HepG2 (cell line): Measurements from ENCODE around the gene LIPC. TPM values are rescaled to one million over a fixed set of nuclear protein-coding genes. Genes with fewer than 3 reads are reported as not detected.

Experiments
- ATAC-seq: fragments of 200-7000 bp; cut with Tn5 transposase; 3 replicates; pipeline ENCODE4 v1.9.1; 2020; ENCODE audit warnings: mild to moderate bottlenecking, moderate library complexity
- BruUV-seq: library from RNA; stranded (reverse); fragments of 400-500 nt; replicated peaks from 2 replicates; lab custom pipeline; 2021; lab: Mats Ljungman, UMichigan
- CTCF ChIA-PET: fragments of 300-600 bp; formaldehyde crosslinking; extraction: SDS; loops from one replicate; lab custom pipeline; 2021; ENCODE audit warnings: low total read pairs, inconsistent platforms, low intra/inter-chr PET ratio; lab: Yijun Ruan, JAX
- POLR2A ChIA-PET: fragments of 350-600 bp; sonication (Branson Sonifier 250); formaldehyde crosslinking; loops from one replicate; lab custom pipeline; 2020; ENCODE audit warnings: antibody characterized with exemption, inconsistent platforms; lab: Yijun Ruan, JAX
- DNase-seq: peaks from one replicate; pipeline ENCODE4 v3.0.0-alpha.2; 2015; ENCODE audit warnings: low spot score
- FAIRE-seq: peaks from 3 replicates; lab custom pipeline; 2011; peaks lifted over from hg19 to GRCh38; lab: Jason Lieb, UNC
- H2AFZ ChIP-seq: one replicate; pipeline ENCODE4 v1.6.1; 2011; ENCODE audit warnings: low read length, inconsistent platforms
- H3K27ac ChIP-seq: fragments of 300-600 bp; 3 replicates; pipeline ENCODE4 v1.8.0; 2011; ENCODE audit warnings: mixed run types, mild to moderate bottlenecking, mixed read lengths, low read length, inconsistent platforms; ENCODE audit not compliant: insufficient read depth; ENCODE audit errors: extremely low read length
- H3K27me3 ChIP-seq, 2 experiments: fragments of 200-600 bp in 1 of 2; 2 replicates in 1 of 2; 3 replicates in 1 of 2; pipeline versions ENCODE4 v1.6.0 to v1.8.0; 2011; ENCODE audit warnings: low read length in 2 of 2, mild to moderate bottlenecking in 2 of 2, moderate library complexity in 2 of 2, inconsistent platforms in 1 of 2; ENCODE audit not compliant: insufficient read depth in 2 of 2, control insufficient read depth in 1 of 2
- H3K36me3 ChIP-seq, 2 experiments: fragments of 200-600 bp in 1 of 2; replicated peaks in 1 of 2; 2 replicates in 1 of 2; 3 replicates in 1 of 2; pipeline versions ENCODE4 v1.5.1 to v1.8.0; 2011; ENCODE audit warnings: low read length in 2 of 2, inconsistent platforms in 1 of 2; ENCODE audit not compliant: insufficient read depth in 2 of 2, control insufficient read depth in 1 of 2
- H3K4me1 ChIP-seq: 2 replicates; pipeline ENCODE4 v1.5.1; 2012; ENCODE audit warnings: low read length, inconsistent platforms; ENCODE audit not compliant: insufficient read depth
- H3K4me2 ChIP-seq: 2 replicates; pipeline ENCODE4 v1.6.0; 2011; ENCODE audit warnings: low read depth, low read length, inconsistent platforms
- H3K4me3 ChIP-seq, 3 experiments: fragments of 200-600 bp in 1 of 3; sonication (generic), shearing (Covaris generic) in 1 of 3; replicated peaks in 1 of 3; 2 replicates each; pipeline ENCODE4 v1.5.1; 2011 to 2016; ENCODE audit warnings: low read length in 3 of 3, inconsistent platforms in 2 of 3, low read depth in 2 of 3, mild to moderate bottlenecking in 2 of 3, control low read depth in 1 of 3, mixed read lengths in 1 of 3; ENCODE audit not compliant: insufficient read depth in 1 of 3
- H3K79me2 ChIP-seq: one replicate; pipeline ENCODE4 v1.6.1; 2011; ENCODE audit warnings: low read length, inconsistent platforms; ENCODE audit not compliant: insufficient read depth
- H3K9ac ChIP-seq: 2 replicates; pipeline ENCODE4 v1.6.0; 2011; ENCODE audit warnings: mild to moderate bottlenecking, low read depth, low read length, inconsistent platforms; ENCODE audit not compliant: insufficient read depth
- H3K9me3 ChIP-seq: 2 replicates; pipeline ENCODE4 v1.5.1; 2012; ENCODE audit warnings: mild to moderate bottlenecking, low read length
- H4K20me1 ChIP-seq: 2 replicates; pipeline ENCODE4 v1.6.0; 2011; ENCODE audit warnings: inconsistent platforms, mild to moderate bottlenecking, low read length, moderate library complexity; ENCODE audit not compliant: insufficient read depth
- ARID2 ChIP-seq: sonication (generic); formaldehyde crosslinking; IDR thresholded peaks from 2 replicates; pipeline ENCODE4 v1.8.1; 2022; ENCODE audit warnings: mild to moderate bottlenecking, missing genetic modification reagents, borderline replicate concordance
- DMTF1 ChIP-seq: sonication (generic); formaldehyde crosslinking; IDR thresholded peaks from 2 replicates; pipeline ENCODE4 v1.4.0; 2020; ENCODE audit warnings: mild to moderate bottlenecking, missing genetic modification reagents
- GABPB1 ChIP-seq: IDR thresholded peaks from 2 replicates; pipeline ENCODE4 v1.6.1; 2016; ENCODE audit warnings: mild to moderate bottlenecking, missing genetic modification reagents, moderate library complexity, missing compliant biosample characterization
- HMG20A ChIP-seq: IDR thresholded peaks from 2 replicates; pipeline ENCODE4 v1.6.1; 2016; ENCODE audit warnings: borderline replicate concordance
- IRF1 ChIP-seq: sonication (generic); formaldehyde crosslinking; IDR thresholded peaks from 2 replicates; pipeline ENCODE4 v1.4.0; 2020; ENCODE audit warnings: low read depth, mild to moderate bottlenecking, missing genetic modification reagents
- KMT2B ChIP-seq: IDR thresholded peaks from 2 replicates; pipeline ENCODE4 v1.6.1; 2016; ENCODE audit warnings: missing genetic modification reagents, missing compliant biosample characterization
- NR3C1 ChIP-seq: sonication (generic); formaldehyde crosslinking; IDR thresholded peaks from 2 replicates; pipeline ENCODE4 v1.4.0; 2020; ENCODE audit warnings: missing genetic modification reagents
- PRPF4 ChIP-seq: fragments of 200-400 bp; formaldehyde crosslinking; IDR thresholded peaks from 2 replicates; pipeline ENCODE4 v1.6.1; 2016; ENCODE audit warnings: low read length, low read depth; ENCODE audit not compliant: poor library complexity, severe bottlenecking
- SP1 ChIP-seq, 2 experiments: fragments of 450-650 bp in 1 of 2; sonication (generic) in 1 of 2; formaldehyde crosslinking in 1 of 2; IDR thresholded peaks; 2 replicates each; pipeline versions ENCODE4 v1.4.0 to v1.6.1; 2016 to 2020; ENCODE audit warnings: missing genetic modification reagents in 1 of 2
- SP5 ChIP-seq: IDR thresholded peaks from 2 replicates; pipeline ENCODE4 v1.6.1; 2016; ENCODE audit warnings: low read depth, borderline replicate concordance
- ZFP36L1 ChIP-seq: sonication (generic); formaldehyde crosslinking; IDR thresholded peaks from 2 replicates; pipeline ENCODE4 v1.8.0; 2022; ENCODE audit warnings: mild to moderate bottlenecking, missing genetic modification reagents, moderate library complexity
- ZNF460 ChIP-seq: sonication (generic); formaldehyde crosslinking; IDR thresholded peaks from 2 replicates; pipeline ENCODE4 v1.5.1; 2020; ENCODE audit warnings: missing genetic modification reagents, mild to moderate bottlenecking, borderline replicate concordance
- ZNF556 ChIP-seq: sonication (generic); formaldehyde crosslinking; IDR thresholded peaks from 2 replicates; pipeline ENCODE4 v1.4.0; 2020; ENCODE audit warnings: mild to moderate bottlenecking, missing genetic modification reagents, borderline replicate concordance
- ZXDC ChIP-seq: sonication (generic); formaldehyde crosslinking; IDR thresholded peaks from 2 replicates; pipeline ENCODE4 v1.5.0; 2020; ENCODE audit warnings: mild to moderate bottlenecking, missing genetic modification reagents
- WGBS: methylation state at CpG from one replicate; pipeline ENCODE4 v1.1.6; 2017; ENCODE audit warnings: low lambda C conversion rate; 5-methylcytosine and 5-hydroxymethylcytosine counted together
- in situ Hi-C: cut with HindIII; loops from 2 replicates; pipeline ENCODE4 v1.10.0; 2017; ENCODE audit warnings: low pct_unique_long_range_greater_than_20kb; ENCODE audit not compliant: extremely low pct_ligation_motif_present
- intact Hi-C: fragments of 100-400 bp; cut with micrococcal nuclease; formaldehyde crosslinking; loops from one replicate; pipeline ENCODE4 v1.10.0; 2022; ENCODE audit not compliant: unreplicated experiment
- polyA plus RNA-seq, 8 experiments: library from polyadenylated mRNA; depleted of rRNA in 3 of 8; stranded (reverse) in 7 of 8; unstranded in 1 of 8; fragments of >200 nt; fragmentation: Illumina TruSeq in 4 of 8; extraction: Trizol in 4 of 8; gene quantifications; 2 replicates each; pipeline versions ENCODE4 v1.2.1 to v1.2.3, GENCODE V29; 2011 to 2016; ENCODE audit warnings: low read depth in 4 of 8, missing spikeins in 1 of 8, mixed read lengths in 1 of 8; ENCODE audit not compliant: insufficient read depth in 1 of 8
- total RNA-seq, 5 experiments: library from RNA; depleted of rRNA; stranded (reverse); fragments of >200 nt; fragmentation: Illumina TruSeq; extraction: Trizol; gene quantifications; 2 replicates each; pipeline ENCODE4 v1.2.3, GENCODE V29; 2016; ENCODE audit warnings: low read depth in 1 of 5

The LIPC gene
- total and polyA plus RNA-seq, 2 of the 13 experiments (the other 11 are each of a cell fraction or from before 2014, with no cell fraction given) = 26.0 to 38.0 TPM

GRCh38 chr15:58497046-58497785, 65.4 kb downstream of the LIPC start:
- no peaks in the 10 kb centered on the region for H3K79me2 ChIP-seq
- H3K4me3 ChIP-seq = no peak overlapping the region
- in situ Hi-C loops (no loop called here), intact Hi-C loops (no loop called here)
- H3K4me2 ChIP-seq = no peak overlapping the region
- H4K20me1 ChIP-seq = no peaks in the 10 kb centered on the region
- TF ChIP-seq NR3C1 (CRISPR knock-in tag) (no peak), SP5 (CRISPR knock-in tag) (no peak), ZNF556 (no peak), PRPF4 (no peak), ARID2 (CRISPR knock-in tag) (no peak), KMT2B (CRISPR knock-in tag) (no peak), GABPB1 (no peak), HMG20A (no peak), IRF1 (CRISPR knock-in tag) (no peak), ZXDC (CRISPR knock-in tag) (no peak), ZNF460 (CRISPR knock-in tag) (no peak), SP1 (IDR thresholded peaks at IDR 0.05) (no peak), SP1 (CRISPR knock-in tag; IDR thresholded peaks at IDR 0.05) (no peak), ZFP36L1 (CRISPR knock-in tag) (no peak), DMTF1 (CRISPR knock-in tag) (no peak)
- BruUV-seq = no TSS peak
- DNase-seq (no peak), ATAC-seq (no peak), FAIRE-seq (no peak)
- H3K4me1 ChIP-seq = no peaks in the 10 kb centered on the region
- H3K9ac ChIP-seq = no peak overlapping the region
- WGBS = 98% methylated on average over 8 of the region's 9 CpGs
- CTCF ChIA-PET = no interaction called here
- H3K36me3 ChIP-seq = no peaks in the 10 kb centered on the region
- POLR2A ChIA-PET = no interaction called here
- H3K9me3 ChIP-seq = no peaks in the 10 kb centered on the region
- no peak overlapping the region for H3K27ac ChIP-seq
- no peaks in the 10 kb centered on the region for H3K27me3 ChIP-seq
- no peak overlapping the region for H2AFZ ChIP-seq
